ENCODE results near the gene CST7. TPM values are rescaled to one million over a fixed set of nuclear protein-coding genes. Genes with fewer than 3 reads are reported as not detected.

Gene CST7
- total and polyA plus RNA-seq, 2 of the 13 experiments (the other 11 are each of a cell fraction or from before 2014, with no cell fraction given): not detected

DNA sequence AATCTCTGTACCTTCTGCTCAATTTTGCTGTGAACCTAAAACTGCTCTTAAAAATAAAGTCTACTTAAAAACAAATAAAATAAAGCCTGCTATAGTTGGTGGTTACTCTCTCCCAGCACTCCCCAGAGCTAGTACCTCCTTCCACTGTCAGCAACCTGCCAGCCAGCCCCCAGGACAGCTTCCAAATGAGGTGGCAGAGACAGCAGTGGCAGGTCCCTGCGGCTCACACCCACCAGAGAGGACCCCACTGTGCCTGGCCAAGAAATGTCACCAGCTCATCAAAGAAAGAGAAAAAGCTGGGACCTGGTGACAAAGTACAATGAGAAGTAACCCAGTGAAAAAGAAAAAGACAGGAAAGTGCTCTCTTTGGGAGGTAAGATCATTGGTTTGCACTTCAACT is 28.3 kb downstream of the CST7 start:
- no peaks in the 10 kb centered on the region for H3K27me3 ChIP-seq (ENCODE audit: control insufficient read depth in 1 of 2, insufficient read depth in 2 of 2, low read length in 2 of 2)
- POLR2A ChIA-PET: no interaction called here
- peaks cover 34 to 85% of the 10 kb centered on the region in 2 experiments for H3K36me3 ChIP-seq (replicated peaks in 1 of 2; ENCODE audit: control insufficient read depth in 1 of 2, insufficient read depth in 2 of 2, low read length in 2 of 2)
- H3K4me1 ChIP-seq (ENCODE audit: insufficient read depth, low read length): no peaks in the 10 kb centered on the region
- CTCF ChIA-PET (ENCODE audit: low intra/inter-chr PET ratio, low total read pairs): no interaction called here
- TF ChIP-seq REPIN1 (CRISPR knock-in tag; IDR thresholded peaks at IDR 0.05; ENCODE audit: borderline replicate concordance, low read depth) (no peak), HOXA9 (CRISPR knock-in tag; IDR thresholded peaks at IDR 0.05; ENCODE audit: borderline replicate concordance) (no peak), RFX3 (CRISPR knock-in tag; IDR thresholded peaks at IDR 0.05) (no peak), ZNF788 (CRISPR knock-in tag; IDR thresholded peaks at IDR 0.05; ENCODE audit: borderline replicate concordance) (no peak), GABPB1 (CRISPR knock-in tag; IDR thresholded peaks at IDR 0.05) (no peak), RAD21 (CRISPR knock-in tag; IDR thresholded peaks at IDR 0.05) (no peak)
- TF ChIP-seq, protein P1, sequence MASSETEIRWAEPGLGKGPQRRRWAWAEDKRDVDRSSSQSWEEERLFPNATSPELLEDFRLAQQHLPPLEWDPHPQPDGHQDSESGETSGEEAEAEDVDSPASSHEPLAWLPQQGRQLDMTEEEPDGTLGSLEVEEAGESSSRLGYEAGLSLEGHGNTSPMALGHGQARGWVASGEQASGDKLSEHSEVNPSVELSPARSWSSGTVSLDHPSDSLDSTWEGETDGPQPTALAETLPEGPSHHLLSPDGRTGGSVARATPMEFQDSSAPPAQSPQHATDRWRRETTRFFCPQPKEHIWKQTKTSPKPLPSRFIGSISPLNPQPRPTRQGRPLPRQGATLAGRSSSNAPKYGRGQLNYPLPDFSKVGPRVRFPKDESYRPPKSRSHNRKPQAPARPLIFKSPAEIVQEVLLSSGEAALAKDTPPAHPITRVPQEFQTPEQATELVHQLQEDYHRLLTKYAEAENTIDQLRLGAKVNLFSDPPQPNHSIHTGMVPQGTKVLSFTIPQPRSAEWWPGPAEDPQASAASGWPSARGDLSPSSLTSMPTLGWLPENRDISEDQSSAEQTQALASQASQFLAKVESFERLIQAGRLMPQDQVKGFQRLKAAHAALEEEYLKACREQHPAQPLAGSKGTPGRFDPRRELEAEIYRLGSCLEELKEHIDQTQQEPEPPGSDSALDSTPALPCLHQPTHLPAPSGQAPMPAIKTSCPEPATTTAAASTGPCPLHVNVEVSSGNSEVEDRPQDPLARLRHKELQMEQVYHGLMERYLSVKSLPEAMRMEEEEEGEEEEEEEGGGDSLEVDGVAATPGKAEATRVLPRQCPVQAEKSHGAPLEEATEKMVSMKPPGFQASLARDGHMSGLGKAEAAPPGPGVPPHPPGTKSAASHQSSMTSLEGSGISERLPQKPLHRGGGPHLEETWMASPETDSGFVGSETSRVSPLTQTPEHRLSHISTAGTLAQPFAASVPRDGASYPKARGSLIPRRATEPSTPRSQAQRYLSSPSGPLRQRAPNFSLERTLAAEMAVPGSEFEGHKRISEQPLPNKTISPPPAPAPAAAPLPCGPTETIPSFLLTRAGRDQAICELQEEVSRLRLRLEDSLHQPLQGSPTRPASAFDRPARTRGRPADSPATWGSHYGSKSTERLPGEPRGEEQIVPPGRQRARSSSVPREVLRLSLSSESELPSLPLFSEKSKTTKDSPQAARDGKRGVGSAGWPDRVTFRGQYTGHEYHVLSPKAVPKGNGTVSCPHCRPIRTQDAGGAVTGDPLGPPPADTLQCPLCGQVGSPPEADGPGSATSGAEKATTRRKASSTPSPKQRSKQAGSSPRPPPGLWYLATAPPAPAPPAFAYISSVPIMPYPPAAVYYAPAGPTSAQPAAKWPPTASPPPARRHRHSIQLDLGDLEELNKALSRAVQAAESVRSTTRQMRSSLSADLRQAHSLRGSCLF (CRISPR knock-in tag; IDR thresholded peaks at IDR 0.05; ENCODE audit: borderline replicate concordance): no peak
- TF ChIP-seq, protein P2, sequence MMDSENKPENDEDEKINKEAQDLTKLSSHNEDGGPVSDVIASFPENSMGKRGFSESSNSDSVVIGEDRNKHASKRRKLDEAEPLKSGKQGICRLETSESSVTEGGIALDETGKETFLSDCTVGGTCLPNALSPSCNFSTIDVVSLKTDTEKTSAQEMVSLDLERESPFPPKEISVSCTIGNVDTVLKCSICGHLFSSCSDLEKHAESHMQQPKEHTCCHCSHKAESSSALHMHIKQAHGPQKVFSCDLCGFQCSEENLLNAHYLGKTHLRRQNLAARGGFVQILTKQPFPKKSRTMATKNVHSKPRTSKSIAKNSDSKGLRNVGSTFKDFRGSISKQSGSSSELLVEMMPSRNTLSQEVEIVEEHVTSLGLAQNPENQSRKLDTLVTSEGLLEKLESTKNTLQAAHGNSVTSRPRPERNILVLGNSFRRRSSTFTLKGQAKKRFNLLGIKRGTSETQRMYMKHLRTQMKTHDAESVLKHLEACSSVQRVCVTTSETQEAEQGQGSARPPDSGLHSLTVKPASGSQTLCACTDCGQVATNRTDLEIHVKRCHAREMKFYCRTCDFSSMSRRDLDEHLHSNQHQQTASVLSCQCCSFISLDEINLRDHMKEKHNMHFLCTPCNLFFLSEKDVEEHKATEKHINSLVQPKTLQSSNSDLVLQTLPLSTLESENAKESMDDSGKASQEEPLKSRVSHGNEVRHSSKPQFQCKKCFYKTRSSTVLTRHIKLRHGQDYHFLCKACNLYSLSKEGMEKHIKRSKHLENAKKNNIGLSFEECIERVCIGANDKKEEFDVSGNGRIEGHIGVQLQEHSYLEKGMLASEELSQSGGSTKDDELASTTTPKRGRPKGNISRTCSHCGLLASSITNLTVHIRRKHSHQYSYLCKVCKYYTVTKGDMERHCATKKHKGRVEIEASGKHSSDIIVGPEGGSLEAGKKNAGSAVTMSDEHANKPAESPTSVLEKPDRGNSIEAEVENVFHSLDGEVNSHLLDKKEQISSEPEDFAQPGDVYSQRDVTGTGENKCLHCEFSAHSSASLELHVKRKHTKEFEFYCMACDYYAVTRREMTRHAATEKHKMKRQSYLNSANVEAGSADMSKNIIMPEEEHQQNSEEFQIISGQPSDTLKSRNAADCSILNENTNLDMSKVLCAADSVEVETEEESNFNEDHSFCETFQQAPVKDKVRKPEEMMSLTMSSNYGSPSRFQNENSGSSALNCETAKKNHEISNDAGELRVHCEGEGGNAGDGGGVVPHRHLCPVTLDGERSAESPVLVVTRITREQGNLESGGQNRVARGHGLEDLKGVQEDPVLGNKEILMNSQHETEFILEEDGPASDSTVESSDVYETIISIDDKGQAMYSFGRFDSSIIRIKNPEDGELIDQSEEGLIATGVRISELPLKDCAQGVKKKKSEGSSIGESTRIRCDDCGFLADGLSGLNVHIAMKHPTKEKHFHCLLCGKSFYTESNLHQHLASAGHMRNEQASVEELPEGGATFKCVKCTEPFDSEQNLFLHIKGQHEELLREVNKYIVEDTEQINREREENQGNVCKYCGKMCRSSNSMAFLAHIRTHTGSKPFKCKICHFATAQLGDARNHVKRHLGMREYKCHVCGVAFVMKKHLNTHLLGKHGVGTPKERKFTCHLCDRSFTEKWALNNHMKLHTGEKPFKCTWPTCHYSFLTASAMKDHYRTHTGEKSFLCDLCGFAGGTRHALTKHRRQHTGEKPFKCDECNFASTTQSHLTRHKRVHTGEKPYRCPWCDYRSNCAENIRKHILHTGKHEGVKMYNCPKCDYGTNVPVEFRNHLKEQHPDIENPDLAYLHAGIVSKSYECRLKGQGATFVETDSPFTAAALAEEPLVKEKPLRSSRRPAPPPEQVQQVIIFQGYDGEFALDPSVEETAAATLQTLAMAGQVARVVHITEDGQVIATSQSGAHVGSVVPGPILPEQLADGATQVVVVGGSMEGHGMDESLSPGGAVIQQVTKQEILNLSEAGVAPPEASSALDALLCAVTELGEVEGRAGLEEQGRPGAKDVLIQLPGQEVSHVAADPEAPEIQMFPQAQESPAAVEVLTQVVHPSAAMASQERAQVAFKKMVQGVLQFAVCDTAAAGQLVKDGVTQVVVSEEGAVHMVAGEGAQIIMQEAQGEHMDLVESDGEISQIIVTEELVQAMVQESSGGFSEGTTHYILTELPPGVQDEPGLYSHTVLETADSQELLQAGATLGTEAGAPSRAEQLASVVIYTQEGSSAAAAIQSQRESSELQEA (CRISPR knock-in tag; IDR thresholded peaks at IDR 0.05; ENCODE audit: not compliant biosample characterization): no peak
- no TSS peak for BruUV-seq (replicated peaks)
- intact Hi-C loops (cut with micrococcal nuclease; ENCODE audit: unreplicated experiment) (no loop called here), in situ Hi-C loops (cut with HindIII; ENCODE audit: extremely low pct_ligation_motif_present, low pct_unique_long_range_greater_than_20kb) (no loop called here)
- DNase-seq (ENCODE audit: low spot score): no peak
- H3K9ac ChIP-seq (ENCODE audit: insufficient read depth, low read depth, low read length): no peak overlapping the region
- H3K9me3 ChIP-seq (ENCODE audit: low read length): 0 out of 2 replicates have a peak, but pooled peaks cover 7% of the 10 kb centered on the region
- whole genome bisulfite sequencing (ENCODE audit: low lambda C conversion rate): 100% methylated on average over 1 of the region's 1 CpG
- no peak for ATAC-seq
- H3K27ac ChIP-seq (ENCODE audit: extremely low read length, insufficient read depth, low read length): no peak overlapping the region
- FAIRE-seq: no peak
- no peak overlapping the region for H2AFZ ChIP-seq (ENCODE audit: low read length)
- no peak overlapping the region for H3K4me2 ChIP-seq (ENCODE audit: low read depth, low read length)
- peaks cover 1% of the 10 kb centered on the region for H3K79me2 ChIP-seq (ENCODE audit: insufficient read depth, low read length)
- H4K20me1 ChIP-seq (ENCODE audit: insufficient read depth, low read length): no peaks in the 10 kb centered on the region
- H3K4me3 ChIP-seq (replicated peaks in 1 of 3; ENCODE audit: insufficient read depth in 1 of 3, low read depth in 2 of 3, low read length in 3 of 3): no peak overlapping the region

Measured in HepG2 (cell line).